ENCODE measurements around the gene ALDH3B2.
"Not testable (repeated sequence)": the region's sequence is repeated elsewhere in the genome, so short reads cannot be mapped to it uniquely, and the experiment has no call there.

Gene ALDH3B2, protein sequence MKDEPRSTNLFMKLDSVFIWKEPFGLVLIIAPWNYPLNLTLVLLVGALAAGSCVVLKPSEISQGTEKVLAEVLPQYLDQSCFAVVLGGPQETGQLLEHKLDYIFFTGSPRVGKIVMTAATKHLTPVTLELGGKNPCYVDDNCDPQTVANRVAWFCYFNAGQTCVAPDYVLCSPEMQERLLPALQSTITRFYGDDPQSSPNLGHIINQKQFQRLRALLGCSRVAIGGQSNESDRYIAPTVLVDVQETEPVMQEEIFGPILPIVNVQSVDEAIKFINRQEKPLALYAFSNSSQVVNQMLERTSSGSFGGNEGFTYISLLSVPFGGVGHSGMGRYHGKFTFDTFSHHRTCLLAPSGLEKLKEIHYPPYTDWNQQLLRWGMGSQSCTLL

DNA sequence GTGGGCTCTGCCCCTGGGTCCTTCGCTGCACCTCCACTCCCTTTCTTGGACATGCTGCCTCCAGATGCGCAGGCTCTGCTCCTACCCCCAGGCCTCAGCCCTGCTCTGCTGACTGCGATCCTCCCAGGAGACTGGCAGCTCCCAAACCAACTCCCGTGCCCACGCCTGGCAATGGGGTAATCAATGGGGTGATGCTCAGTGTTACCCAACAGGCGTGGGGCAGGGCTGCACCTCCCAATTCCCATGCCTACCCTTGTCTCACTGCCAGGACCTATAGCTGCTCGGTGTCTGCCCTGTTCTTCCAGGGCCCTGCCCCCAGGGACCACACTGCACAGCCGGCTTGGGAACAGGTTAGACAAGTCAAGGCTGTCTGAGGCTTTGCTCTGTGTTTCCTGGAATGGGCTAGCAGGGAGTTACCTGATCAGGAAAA lies at the start of gene ALDH3B2:
TSS of gene ALDH3B2 (minus strand) at position 182 of the 430 bp plus-strand sequence. CDS start 7,688 bp downstream, outside the sequence.
- DNase-seq: no peak

- DNase-seq: not testable (repeated sequence)
Observed at GRCh38 chr11:67723036-67723435, 48.6 kb upstream of the ALDH3B2 start.

GRCh38 chr11:67716226-67716625 lies 41.8 kb upstream of the ALDH3B2 start:
- DNase-seq: not testable (repeated sequence)

GRCh38 chr11:67715801-67716200 lies 41.4 kb upstream of the ALDH3B2 start:
- DNase-seq: not testable (repeated sequence)

DNA sequence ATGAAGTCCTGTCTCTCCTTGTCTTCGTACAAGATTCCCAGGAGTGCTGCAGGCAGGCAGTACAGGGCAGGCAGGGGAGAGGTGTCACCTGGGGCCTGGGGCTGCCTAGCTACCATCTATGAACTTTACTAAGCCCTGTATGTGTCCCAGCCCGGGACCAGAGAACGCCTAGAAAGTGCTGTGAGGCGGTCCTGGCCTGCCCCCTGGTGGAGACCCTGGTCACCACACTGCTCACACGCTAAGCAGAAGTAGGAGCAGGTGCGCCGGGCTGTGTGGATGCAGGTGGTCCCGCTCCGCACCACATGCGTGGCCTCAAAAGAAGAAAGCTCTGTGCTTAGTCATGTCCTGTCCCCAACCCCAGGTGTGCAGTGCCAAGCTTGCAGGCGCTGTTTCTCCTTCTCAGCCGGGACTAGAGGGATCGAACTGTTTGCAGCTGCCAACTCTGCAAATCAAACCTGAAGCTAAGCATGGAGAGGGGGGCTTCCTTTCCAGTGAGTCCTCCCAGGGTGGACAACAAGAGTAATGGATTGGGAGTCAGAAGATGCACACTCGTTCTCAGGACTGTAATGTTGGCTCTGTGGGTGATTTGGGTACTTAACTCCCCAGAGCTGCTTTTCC lies 39.6 kb upstream of the ALDH3B2 start:
- DNase-seq: peak; percentile 67

DNA sequence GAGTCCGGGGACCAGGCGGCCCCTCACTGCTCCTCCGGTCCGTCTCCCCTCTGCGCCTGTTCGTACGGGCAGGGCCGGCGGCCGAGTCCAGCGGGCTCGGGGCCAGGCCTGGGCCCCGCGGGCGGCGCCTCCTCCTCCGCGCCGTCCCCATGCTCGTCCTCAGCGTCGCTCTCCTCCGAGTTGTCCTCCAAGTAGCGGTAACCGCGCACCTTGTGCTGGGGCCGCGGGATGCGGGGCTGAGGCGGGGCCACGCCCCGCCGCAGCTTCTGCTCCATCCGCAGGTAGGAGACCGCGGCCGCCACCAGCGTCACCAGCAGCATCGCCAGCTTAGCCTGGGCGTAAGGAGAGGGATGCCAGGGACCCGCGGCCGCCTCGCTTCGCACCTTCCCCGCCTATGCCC lies 37.3 kb upstream of the ALDH3B2 start:
- not testable (repeated sequence) for DNase-seq

GRCh38 chr11:67711212-67711611 lies 36.8 kb upstream of the ALDH3B2 start:
- not testable (repeated sequence) for DNase-seq

GRCh38 chr11:67709806-67710205 lies 35.4 kb upstream of the ALDH3B2 start:
- DNase-seq: not testable (repeated sequence)

DNA sequence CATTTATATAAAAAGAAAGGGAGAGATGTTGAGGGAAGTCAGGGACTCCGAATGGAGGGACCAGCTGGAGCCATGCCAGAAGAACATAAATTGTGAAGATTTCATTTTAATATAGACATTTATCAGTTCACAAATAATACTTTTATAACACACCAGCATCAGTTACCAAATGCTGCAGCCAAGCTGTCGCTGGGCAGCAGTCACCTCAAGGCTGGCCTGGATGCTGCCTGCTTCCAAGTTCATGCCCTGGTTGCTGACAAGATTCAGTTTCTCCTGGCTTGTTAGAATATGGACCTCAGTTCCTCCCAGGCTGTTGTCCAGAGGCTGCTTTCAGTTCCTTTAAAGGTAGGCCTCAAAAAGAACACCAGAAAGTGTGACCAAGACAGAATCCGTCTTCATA lies 30.8 kb upstream of the ALDH3B2 start:
- no peak for DNase-seq

DNA sequence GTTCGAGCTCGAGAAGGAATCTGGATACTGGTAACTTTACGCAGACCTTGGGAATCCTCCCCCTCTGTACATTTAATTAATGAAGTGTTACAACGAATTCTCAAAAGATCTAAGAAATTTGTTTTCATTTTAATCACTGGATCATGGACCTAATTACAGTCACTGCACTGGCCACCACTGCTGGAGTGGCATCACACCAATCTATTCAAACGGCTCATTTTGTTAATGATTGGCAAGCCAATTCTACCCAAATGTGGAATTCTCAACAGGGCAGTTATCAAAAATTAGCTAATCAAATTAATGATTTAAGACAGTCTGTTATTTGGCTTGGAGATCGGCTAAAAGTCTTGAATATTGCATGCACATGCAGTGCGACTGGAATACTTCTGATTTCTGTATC lies 30.1 kb upstream of the ALDH3B2 start:
- no peak for DNase-seq

GRCh38 chr11:67703709-67704108 lies 29.3 kb upstream of the ALDH3B2 start:
- not testable (repeated sequence) for DNase-seq

DNA sequence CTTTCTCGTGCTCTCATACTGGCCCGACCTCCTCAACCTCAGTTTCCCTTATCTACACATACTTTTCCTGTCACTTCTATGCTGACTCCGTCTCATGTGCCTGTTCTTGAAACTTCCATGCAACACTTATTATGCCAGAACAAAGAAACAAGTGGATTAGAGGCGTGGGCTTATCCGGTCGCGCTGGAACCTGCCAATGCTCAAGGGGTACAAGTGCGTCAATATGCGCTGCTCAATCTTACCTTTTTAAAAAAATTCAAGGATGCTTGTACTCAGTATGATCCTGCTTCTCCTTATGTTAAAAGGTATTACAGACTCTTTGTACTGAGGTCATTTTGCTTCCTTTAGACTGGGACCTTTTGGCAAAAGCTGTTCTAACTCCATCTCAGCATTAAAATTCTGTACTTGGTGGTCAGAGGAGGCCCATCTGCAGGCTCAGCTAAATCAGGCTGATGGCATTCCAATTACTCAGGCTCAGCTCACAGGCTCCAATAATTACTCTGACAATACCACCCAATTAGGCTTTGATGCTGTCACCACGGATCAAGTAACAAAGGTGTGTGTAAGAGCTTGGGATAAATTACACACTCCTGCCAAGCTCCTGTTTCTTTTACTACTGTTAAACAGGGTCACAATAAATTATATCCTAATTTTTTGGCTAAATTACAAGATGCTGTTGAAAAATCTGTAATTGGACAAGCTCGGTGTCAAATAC lies 26.3 kb upstream of the ALDH3B2 start:
- no peak for DNase-seq

GRCh38 chr11:67700141-67700540 lies 25.7 kb upstream of the ALDH3B2 start:
- DNase-seq: no peak

GRCh38 chr11:67699521-67699920 lies 25.1 kb upstream of the ALDH3B2 start:
- no peak for DNase-seq

DNA sequence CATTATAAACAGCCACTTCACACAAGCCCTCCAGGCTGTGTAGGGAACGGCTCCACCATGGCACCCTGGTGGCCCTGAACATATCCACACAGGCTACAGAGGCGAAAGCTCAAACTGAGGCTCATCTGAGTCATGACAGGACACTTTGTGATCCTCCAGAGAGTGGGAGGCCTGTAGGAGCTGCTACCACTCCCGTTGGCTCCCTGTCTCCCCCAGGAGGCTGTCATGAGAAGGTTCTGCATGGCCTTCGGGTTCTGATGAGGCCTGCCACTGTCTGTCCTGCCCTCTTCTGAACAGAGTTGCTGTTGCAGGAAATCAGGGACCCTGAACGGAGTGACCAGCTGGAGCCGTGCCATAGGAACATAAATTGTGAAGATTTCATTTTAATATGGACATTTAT lies 23.8 kb upstream of the ALDH3B2 start:
- no peak for DNase-seq

- DNase-seq: no peak
Observed at GRCh38 chr11:67697846-67698245, 23.4 kb upstream of the ALDH3B2 start.

DNA sequence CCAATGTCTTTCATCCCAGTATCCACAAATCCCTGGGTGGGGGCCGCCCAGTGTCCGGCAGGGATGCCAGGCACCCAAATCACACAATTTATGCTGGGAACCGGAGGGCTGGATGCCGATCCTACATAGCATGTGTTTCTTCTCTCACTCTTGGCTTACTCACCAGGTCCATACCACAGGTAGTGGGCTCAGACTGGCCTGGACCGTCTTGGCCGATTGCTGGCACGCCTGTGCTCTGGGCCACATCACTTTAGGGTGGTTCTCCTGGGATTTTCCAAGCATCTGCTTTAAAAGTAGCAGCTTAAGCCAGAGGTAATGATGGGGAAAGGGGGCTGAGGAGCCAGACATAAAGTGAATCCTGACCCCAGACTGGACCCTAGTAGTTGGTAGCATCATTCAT lies 22.6 kb upstream of the ALDH3B2 start:
- no peak for DNase-seq

- no peak for DNase-seq
Observed at GRCh38 chr11:67695606-67696005, 21.2 kb upstream of the ALDH3B2 start.

DNA sequence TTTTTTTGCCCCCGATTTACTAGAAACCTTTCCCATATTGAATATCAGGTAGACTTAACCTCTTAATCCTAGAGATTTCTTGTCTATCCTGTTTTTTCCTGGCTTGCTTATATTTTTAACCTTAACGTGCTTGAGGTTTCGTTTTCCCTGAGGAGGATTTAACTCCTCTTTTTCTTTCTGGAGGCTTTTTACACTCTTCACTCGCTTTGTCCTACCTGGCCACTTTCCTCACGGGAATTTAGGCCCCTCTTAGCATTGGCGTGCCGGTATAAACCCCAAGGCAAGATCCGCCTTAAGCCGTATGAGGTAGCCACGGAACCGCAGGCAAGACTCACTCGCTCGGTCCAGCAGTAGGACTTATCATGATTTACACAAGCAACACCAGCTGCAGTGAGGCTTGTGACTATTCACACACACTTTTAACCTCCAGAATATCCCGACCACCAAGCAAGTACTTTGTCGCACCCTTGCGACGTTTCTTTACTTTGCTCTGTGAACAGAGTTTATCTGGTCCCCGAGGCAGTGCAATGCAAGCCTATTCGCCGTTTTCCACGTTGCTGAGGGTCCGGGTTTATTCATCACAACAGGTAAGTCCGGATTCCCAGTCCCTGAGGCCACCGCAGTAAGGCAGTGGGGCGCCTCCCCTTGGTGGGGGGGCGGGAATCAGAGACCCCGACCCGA lies 20.6 kb upstream of the ALDH3B2 start:
- DNase-seq: no peak

GRCh38 chr11:67691149-67691548 lies 16.7 kb upstream of the ALDH3B2 start:
- no peak for DNase-seq

- no peak for DNase-seq
Observed at GRCh38 chr11:67689178-67689577, 14.8 kb upstream of the ALDH3B2 start.

- no peak for DNase-seq
Observed at GRCh38 chr11:67687986-67688385, 13.6 kb upstream of the ALDH3B2 start.

Data from CD4-positive, alpha-beta T cell treated with Interleukin-21 for 1 hour (primary cell).